Activated CD8-positive, alpha-beta memory T cell treated with anti-CD3 and anti-CD28 coated beads for 4 hours (primary cell): ENCODE results near the gene SCYGR3.
"Not testable (repeated sequence)": the region's sequence is repeated elsewhere in the genome, so short reads cannot be mapped to it uniquely, and the experiment has no call there.

Source experiments
- DNase-seq, 2 donors: peaks; one replicate each; pipeline ENCODE4 v3.0.0-alpha.2; 2020; ENCODE audit warnings: low read depth in 2 of 2

The SCYGR3 gene

GRCh38 chr2:227613272-227613660 is 1.4 kb downstream of the SCYGR3 start:
- no peak for DNase-seq

- no peak for DNase-seq
Measured at GRCh38 chr2:227612546-227613271, 1.9 kb downstream of the SCYGR3 start.

GRCh38 chr2:227610123-227610522 is 4.5 kb downstream of the SCYGR3 start:
- DNase-seq = no peak

GRCh38 chr2:227608561-227609338 is 5.9 kb downstream of the SCYGR3 start:
- no peak for DNase-seq

GRCh38 chr2:227607941-227608340 is 6.7 kb downstream of the SCYGR3 start:
- no peak for DNase-seq

GRCh38 chr2:227606476-227606875 is 8.2 kb downstream of the SCYGR3 start:
- no peak for DNase-seq

GRCh38 chr2:227602358-227602757 is 12.3 kb downstream of the SCYGR3 start:
- DNase-seq = no peak

GRCh38 chr2:227598835-227599503 is 15.7 kb downstream of the SCYGR3 start, which contains the start of gene SCYGR2:
TSS of gene SCYGR2 (plus strand) at chr2:227598893. CDS start at chr2:227598893, 0 bp downstream.
- DNase-seq = not testable (repeated sequence)

GRCh38 chr2:227597998-227598397 is 16.6 kb downstream of the SCYGR3 start:
- no peak for DNase-seq

- no peak for DNase-seq
Measured at GRCh38 chr2:227597036-227597435, 17.6 kb downstream of the SCYGR3 start.

- no peak for DNase-seq
Measured at GRCh38 chr2:227595797-227596196, 18.8 kb downstream of the SCYGR3 start.

GRCh38 chr2:227592694-227593387 is 21.8 kb downstream of the SCYGR3 start:
- DNase-seq = no peak

- DNase-seq = no peak
Measured at GRCh38 chr2:227582369-227582768, 32.3 kb downstream of the SCYGR3 start.

- no peak for DNase-seq
Measured at GRCh38 chr2:227579791-227580190, 34.8 kb downstream of the SCYGR3 start.

- DNase-seq = no peak
Measured at GRCh38 chr2:227578642-227579041, 36.0 kb downstream of the SCYGR3 start.

GRCh38 chr2:227577555-227577954 is 37.1 kb downstream of the SCYGR3 start:
- DNase-seq = no peak

- no peak for DNase-seq
Measured at GRCh38 chr2:227576812-227577211, 37.8 kb downstream of the SCYGR3 start.

GRCh38 chr2:227576110-227576509 is 38.5 kb downstream of the SCYGR3 start:
- no peak for DNase-seq

- no peak for DNase-seq
Measured at GRCh38 chr2:227570615-227571014, 44.0 kb downstream of the SCYGR3 start.

GRCh38 chr2:227568852-227569169 is 45.8 kb downstream of the SCYGR3 start:
- DNase-seq = no peak

GRCh38 chr2:227566012-227566411 is 48.6 kb downstream of the SCYGR3 start:
- no peak for DNase-seq

- no peak for DNase-seq
Measured at GRCh38 chr2:227565080-227565479, 49.6 kb downstream of the SCYGR3 start.
